ENCODE data around the gene PTF1A.

Gene PTF1A

GRCh38 chr10:23187155-23187554, 5.0 kb upstream of the PTF1A start:
- DNase-seq = no peak

- no peak for DNase-seq
These were observed 3.1 kb upstream of the PTF1A start for GRCh38 chr10:23189024-23189423.

DNA sequence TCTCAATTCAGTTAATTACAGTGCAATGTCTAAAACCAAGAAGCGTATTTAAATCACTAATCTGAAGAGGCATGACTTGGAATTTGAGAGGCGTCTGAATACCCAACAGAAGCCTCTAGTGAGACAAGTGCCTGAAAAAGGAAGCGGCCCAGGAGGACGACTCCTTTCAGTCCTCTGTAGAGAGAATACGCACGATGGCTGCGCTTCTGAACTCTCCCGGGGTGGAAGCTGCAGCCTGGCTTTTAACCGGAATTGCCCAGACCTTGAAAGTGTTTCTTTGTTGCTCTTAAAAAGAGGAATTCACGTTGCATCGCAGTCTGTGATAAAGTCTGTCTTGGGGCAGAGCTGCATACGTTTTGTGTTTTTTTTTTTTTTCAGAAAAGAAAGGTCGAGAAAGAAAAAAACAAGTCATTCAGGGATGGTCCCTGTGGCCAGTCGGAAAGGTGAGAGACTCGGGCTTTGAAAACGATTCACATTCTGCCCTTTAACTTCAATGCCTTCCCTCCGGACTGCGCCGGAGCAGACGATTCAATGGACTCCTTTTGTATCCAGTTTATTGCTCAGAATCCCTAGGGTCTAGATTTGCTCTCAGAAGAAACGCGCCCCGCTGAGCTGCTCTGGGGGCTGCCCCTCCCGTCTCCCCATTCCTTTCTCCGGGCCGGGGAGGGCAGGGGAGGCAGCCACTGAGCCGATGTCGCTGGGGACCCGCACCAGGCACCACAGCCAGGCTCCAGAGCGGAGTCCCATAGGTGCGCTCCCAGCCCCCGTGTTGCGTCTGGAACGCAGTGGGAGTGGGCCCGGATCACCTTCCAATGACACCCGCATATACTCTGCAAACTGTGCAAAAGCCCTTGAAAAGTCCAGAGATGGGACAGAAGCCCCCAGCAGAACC, 994 bp upstream of the PTF1A start:
- DNase-seq = no peak

DNA sequence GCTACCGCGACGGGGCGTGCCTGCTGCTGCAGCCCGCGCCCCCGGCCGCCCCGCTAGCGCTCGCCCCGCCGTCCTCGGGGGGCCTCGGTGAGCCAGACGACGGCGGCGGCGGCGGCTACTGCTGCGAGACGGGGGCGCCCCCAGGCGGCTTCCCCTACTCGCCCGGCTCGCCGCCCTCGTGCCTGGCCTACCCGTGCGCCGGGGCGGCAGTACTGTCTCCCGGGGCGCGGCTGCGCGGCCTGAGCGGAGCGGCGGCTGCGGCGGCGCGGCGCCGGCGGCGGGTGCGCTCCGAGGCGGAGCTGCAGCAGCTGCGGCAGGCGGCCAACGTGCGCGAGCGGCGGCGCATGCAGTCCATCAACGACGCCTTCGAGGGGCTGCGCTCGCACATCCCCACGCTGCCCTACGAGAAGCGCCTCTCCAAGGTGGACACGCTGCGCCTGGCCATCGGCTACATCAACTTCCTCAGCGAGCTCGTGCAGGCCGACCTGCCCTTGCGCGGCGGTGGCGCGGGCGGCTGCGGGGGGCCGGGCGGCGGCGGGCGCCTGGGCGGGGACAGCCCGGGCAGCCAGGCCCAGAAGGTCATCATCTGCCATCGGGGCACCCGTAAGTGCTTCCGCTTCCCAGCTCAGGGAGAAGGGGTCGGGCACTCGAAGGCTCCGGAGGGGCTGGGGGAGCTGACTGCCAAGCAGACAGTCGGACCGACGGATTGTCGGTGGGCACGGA, 761 bp downstream of the PTF1A start:
- no peak for DNase-seq

- no peak for DNase-seq
These were observed 1.4 kb downstream of the PTF1A start for GRCh38 chr10:23193435-23194074.

DNA sequence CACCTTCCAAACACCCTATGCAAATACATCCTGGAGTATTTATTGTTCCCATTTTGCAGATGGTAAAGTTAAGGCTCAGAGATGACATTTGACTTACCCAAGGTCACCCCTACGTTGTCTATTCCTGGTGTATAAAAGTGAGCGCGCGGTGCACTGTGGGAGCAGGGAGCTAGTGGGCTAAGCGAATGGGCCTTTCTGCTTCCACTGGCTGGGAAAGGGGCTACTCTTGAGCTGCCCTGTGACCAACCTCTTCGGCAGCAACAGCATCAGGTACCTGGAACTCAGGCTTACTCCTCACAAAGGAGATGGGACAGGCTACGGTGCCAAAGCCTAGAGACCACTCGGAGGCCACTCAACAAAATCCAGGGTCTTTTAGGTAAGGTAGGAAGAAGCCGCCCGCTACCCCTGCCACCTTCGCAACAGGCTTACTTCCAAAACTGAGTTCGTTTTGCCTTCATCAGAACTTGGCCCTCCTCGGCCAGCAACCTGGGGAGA, 2.4 kb downstream of the PTF1A start:
- DNase-seq = no peak

DNA sequence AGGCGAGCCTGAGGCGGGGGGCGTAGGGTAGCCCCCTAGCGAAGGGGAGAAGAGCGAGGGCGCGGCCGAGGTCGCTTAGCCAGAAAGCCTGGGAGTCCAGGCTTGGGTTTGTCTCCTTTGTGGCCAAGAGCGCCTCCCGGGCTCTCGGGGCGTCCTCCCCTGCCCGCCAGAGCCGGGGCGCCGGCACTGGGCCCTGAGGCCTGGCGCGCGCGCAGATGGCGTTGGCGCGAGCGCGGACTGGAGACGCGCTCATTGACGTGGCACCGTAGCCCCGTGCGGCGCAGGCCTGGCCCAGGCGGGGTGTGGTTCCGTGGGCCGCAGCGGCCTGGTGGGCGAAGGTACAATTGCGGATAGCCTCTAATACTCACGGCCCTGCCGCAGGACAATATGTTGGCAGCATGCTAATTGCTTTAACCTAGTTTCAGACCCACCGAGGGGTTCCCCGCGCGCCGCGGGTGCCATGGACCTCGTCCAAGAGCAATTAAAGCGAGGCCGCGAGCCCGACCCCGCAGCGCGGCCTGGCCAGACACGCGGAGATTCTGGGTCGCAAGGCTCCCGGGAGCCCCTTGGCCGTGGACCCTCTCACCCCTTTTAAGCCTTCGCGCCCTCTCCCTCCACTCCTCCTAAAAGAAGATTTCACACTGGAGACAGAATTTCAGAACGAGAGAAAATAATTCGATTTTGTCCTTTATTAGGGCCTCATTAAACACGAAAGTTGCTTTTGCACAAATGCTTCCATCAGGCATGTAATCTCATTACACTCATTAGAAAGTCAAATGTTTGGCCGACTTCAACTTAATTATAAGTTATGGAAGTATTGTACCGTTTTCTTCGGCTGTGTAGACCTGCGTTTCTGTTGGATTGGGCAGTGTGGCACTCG, 3.1 kb downstream of the PTF1A start:
- DNase-seq = no peak

- DNase-seq = no peak
These were observed 3.9 kb downstream of the PTF1A start for GRCh38 chr10:23195846-23196600.

- DNase-seq = no peak
These were observed 4.8 kb downstream of the PTF1A start for GRCh38 chr10:23196915-23197314.

- DNase-seq = no peak
These were observed 5.3 kb downstream of the PTF1A start for GRCh38 chr10:23197416-23197861.

DNA sequence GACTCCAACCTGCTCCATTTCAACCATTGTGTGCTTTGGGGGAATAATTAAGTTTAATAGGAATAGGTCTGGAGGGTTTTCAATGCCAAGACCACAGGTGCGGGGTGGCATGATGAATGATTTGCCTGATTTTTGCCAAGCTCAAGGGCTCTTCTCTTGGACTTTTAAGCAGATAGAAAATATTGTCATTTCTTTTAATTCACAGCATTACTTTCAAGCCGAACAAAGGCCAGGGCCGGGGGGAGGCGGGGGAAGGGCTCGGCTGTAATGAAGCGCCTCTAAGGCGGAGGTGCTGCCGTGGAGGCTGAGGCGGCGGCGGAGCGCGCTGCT, 6.5 kb downstream of the PTF1A start:
- DNase-seq = peak in 1 of 2 donors; percentile 1

GRCh38 chr10:23198940-23199767, 7.0 kb downstream of the PTF1A start:
- no peak for DNase-seq

DNA sequence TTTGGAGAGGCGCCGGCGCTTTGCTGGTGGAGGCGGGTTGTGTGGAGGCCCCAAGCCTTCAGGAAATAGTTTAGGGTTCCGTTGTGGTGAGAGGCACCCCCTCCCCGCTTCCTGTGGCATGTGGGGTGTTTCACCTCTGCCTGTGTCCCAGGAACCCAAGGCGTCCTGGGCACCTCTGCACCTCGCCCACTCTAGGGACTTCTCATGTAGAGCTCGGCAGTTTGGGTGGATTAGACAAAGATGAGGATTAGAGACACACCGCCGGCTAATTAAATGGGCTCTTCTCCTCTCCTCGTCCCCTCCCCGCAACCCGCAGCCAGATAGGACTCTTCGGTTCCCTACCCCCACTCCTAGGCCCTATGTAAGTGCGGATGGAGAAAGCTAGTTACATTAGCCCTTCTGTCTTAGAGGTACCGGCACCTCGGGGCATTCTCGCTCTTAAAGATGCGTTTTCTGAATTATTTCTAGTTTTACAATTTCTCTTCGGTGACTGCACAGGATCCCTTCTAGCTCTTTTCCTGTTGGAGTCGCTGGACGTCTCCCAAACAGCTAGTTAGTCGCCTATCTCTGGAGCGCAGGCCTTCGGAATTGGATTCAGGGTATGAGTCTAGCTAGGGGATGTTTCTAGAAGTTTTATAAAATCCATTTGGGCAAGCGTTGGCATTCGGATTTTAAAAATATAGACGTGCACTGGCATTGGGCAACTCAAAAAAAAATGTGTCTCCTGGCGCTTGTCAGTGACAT, 7.8 kb downstream of the PTF1A start:
- DNase-seq = no peak

DNA sequence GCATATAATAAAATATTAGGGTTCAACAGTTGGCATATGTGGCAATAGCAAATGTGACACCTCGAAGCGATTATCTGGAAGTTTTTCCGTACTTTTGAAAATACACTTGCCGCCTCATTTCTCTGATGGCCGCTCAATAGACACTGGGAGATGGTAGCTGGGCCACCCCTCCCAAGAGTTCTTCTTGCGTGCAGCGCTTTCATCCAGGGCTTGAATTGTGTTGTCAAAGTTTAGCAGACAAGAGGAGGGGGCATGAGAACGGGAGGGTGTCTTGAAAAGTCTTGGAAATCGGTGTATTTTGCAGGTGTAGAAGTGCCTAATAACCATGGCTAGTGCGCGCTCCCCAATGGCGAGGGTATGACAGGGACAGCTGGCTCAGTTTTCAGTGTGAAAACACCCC, 8.5 kb downstream of the PTF1A start:
- no peak for DNase-seq

DNA sequence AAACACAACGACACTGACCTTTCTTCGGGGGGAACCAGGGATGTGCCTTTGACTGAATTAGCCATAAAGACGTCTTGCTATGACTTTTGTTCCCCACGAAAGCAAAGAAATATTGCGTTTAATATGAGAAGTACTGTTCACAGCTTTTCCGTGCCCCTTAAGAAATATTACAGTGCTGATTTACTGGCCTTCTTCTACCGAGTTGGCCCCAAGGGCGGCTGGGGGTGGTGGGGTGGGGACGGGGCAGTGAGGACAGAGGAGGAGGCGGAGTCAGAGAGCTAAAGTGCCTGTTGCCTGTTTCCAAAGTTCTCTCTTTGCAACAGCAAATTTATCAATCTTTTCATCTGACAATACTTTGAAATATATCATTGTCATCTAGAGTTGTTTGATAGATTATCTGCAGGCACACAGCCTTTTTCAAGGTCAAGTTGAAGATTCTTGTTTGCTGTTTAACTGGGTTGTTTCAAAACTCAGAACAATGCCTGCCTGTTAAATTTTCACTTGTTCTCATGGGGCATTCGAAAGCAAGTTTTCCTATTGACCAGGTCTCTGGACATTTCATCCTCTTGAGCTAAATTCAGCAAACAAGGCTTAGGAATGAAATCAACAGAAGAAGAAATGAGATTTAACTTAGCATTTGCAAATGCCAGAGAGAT, 9.0 kb downstream of the PTF1A start:
- DNase-seq = no peak

DNA sequence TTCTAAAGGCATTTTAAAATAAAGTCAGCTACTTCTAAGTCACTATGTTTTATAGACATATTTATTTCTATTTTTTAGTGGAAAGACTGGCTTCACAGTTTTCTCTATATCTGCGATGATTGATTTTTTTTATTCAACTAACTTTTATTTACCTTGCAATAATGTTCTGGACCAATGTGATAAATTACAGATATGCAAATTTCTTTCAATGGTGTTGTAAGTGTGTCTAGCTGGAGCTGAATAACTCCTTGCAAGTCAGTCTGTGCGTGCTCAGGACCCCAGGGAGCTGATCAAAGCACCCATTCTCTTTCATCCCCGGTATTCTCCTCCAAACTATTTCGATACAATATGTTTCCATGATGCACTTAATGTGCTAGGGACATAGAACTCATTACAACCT, 9.7 kb downstream of the PTF1A start:
- no peak for DNase-seq

DNA sequence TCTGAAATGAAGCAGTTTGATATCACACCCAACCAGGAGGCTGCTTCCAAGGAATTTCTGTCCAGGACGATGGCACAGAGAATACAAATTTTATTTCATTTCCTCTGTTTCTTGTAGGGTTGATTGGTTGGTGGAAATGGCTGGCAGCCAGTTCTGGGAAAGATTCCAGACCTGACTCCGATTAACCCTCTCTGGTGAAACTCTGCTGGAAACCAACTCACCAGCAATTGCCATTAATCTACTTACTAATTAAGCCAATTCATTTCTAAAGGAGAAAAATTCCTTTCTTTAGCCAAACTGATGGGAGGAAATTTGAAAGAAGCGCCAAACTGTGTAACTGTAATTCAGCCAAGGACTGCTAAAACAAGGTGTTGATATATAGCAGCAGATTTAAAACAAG, 10.7 kb downstream of the PTF1A start:
- no peak for DNase-seq

GRCh38 chr10:23203369-23204325, 11.5 kb downstream of the PTF1A start:
- no peak for DNase-seq

All from CD4-positive, alpha-beta T cell treated with Interleukin-1 beta for 1 hour (primary cell).